Endothelial cell of umbilical vein (primary cell): ENCODE results near the gene GAL3ST1. TPM values are rescaled to one million over a fixed set of nuclear protein-coding genes. Genes with fewer than 3 reads are reported as not detected.

ENCODE experiments used
- BruUV-seq: library from RNA; stranded (reverse); fragments of 400-500 nt; replicated peaks from 2 replicates; lab custom pipeline; 2021; lab: Mats Ljungman, UMichigan
- CTCF ChIA-PET: fragments of 300-600, 350-600 bp; sonication (Branson Sonifier 250); formaldehyde crosslinking; loops from one replicate; lab custom pipeline; 2021; ENCODE audit warnings: antibody characterized with exemption, inconsistent platforms; lab: Charles Lee
- POLR2A ChIA-PET: fragments of 300-600, 350-600 bp; sonication (Branson Sonifier 250); formaldehyde crosslinking; loops from one replicate; lab custom pipeline; 2021; ENCODE audit warnings: antibody characterized with exemption, inconsistent platforms; lab: Charles Lee
- DNase-seq: peaks from one replicate; pipeline ENCODE4 v3.0.0-alpha.2; 2011; ENCODE audit warnings: low read depth, low spot score
- FAIRE-seq: peaks from 2 replicates; lab custom pipeline; 2011; peaks lifted over from hg19 to GRCh38; lab: Jason Lieb, UNC
- H2AFZ ChIP-seq: 2 replicates; pipeline ENCODE4 v1.6.0; 2012; ENCODE audit warnings: low read depth, low read length, control low read depth, inconsistent platforms
- H3K27ac ChIP-seq: 2 replicates; pipeline ENCODE4 v1.5.1; 2011; ENCODE audit warnings: low read depth, mild to moderate bottlenecking, control low read depth, low read length, moderate library complexity; ENCODE audit not compliant: insufficient read depth
- H3K27me3 ChIP-seq, 2 experiments: 2 replicates each; pipeline versions ENCODE4 v1.6.0 to v1.6.1; 2011; ENCODE audit warnings: low read length in 2 of 2, mixed read lengths in 1 of 2; ENCODE audit not compliant: control insufficient read depth in 2 of 2, insufficient read depth in 2 of 2
- H3K36me3 ChIP-seq, 2 experiments: 2 replicates in 1 of 2; 3 replicates in 1 of 2; pipeline ENCODE4 v1.5.1; 2011; ENCODE audit warnings: low read length in 2 of 2, mild to moderate bottlenecking in 1 of 2, moderate library complexity in 1 of 2; ENCODE audit not compliant: control insufficient read depth in 2 of 2, insufficient read depth in 2 of 2; ENCODE audit errors: extremely low read depth in 1 of 2
- H3K4me1 ChIP-seq: 3 replicates; pipeline ENCODE4 v1.5.1; 2011; ENCODE audit warnings: mild to moderate bottlenecking, low read length; ENCODE audit not compliant: control insufficient read depth, insufficient read depth; ENCODE audit errors: extremely low read depth
- H3K4me2 ChIP-seq: 2 replicates; pipeline ENCODE4 v1.6.1; 2011; ENCODE audit warnings: low read length, control low read depth, mixed read lengths; ENCODE audit not compliant: insufficient read depth
- H3K4me3 ChIP-seq, 3 experiments: fragments of 200-600 bp in 1 of 3; sonication (generic), shearing (Covaris generic) in 1 of 3; replicated peaks in 1 of 3; 2 replicates each; pipeline ENCODE4 v1.5.1; 2011 to 2016; ENCODE audit warnings: control low read depth in 3 of 3, low read length in 3 of 3, mild to moderate bottlenecking in 2 of 3, inconsistent platforms in 1 of 3, low read depth in 1 of 3, moderate library complexity in 1 of 3; ENCODE audit not compliant: insufficient read depth in 1 of 3
- H3K79me2 ChIP-seq: 2 replicates; pipeline ENCODE4 v1.6.0; 2012; ENCODE audit warnings: low read length, inconsistent platforms; ENCODE audit not compliant: control insufficient read depth, insufficient read depth
- H3K9ac ChIP-seq: replicated peaks from 2 replicates; pipeline ENCODE3; 2011; ENCODE audit warnings: low read length, control low read depth; ENCODE audit not compliant: insufficient read depth; ENCODE audit errors: extremely low read depth
- H3K9me1 ChIP-seq: replicated peaks from 3 replicates; pipeline ENCODE4 v1.6.0; 2011; ENCODE audit warnings: mild to moderate bottlenecking, low read length; ENCODE audit not compliant: control insufficient read depth, insufficient read depth; ENCODE audit errors: extremely low read depth
- H3K9me3 ChIP-seq: replicated peaks from 2 replicates; pipeline ENCODE4 v1.5.1; 2012; ENCODE audit warnings: low read length, inconsistent platforms; ENCODE audit not compliant: control insufficient read depth, insufficient read depth
- H4K20me1 ChIP-seq: replicated peaks from 2 replicates; pipeline ENCODE3; 2011; ENCODE audit warnings: mild to moderate bottlenecking, low read length; ENCODE audit not compliant: control insufficient read depth, insufficient read depth; ENCODE audit errors: extremely low read depth
- EZH2 ChIP-seq: IDR thresholded peaks from 2 replicates; pipeline ENCODE4 v1.6.1; 2012; ENCODE audit warnings: borderline replicate concordance, low read depth, mild to moderate bottlenecking, moderate library complexity, low read length, inconsistent platforms; ENCODE audit not compliant: severe bottlenecking
- FOS ChIP-seq: IDR thresholded peaks from 2 replicates; pipeline ENCODE4 v1.6.1; 2011; ENCODE audit warnings: mild to moderate bottlenecking, low read length, moderate library complexity, borderline replicate concordance; ENCODE audit not compliant: insufficient read depth
- GATA2 ChIP-seq: IDR thresholded peaks from 2 replicates; pipeline ENCODE4 v1.7.0; 2011; ENCODE audit warnings: low read depth, mild to moderate bottlenecking, moderate library complexity, mixed read lengths, low read length; ENCODE audit not compliant: insufficient read length, insufficient read depth
- JUN ChIP-seq: IDR thresholded peaks from 2 replicates; pipeline ENCODE4 v1.6.1; 2011; ENCODE audit warnings: borderline replicate concordance, low read depth; ENCODE audit not compliant: insufficient read length, insufficient read depth
- MYC ChIP-seq: IDR thresholded peaks from one replicate; pipeline ENCODE4 v1.6.1; 2011; ENCODE audit warnings: mild to moderate bottlenecking, low read depth, low read length
- POLR2A ChIP-seq: IDR thresholded peaks from 2 replicates; pipeline ENCODE4 v1.6.1; 2012; ENCODE audit warnings: low read depth, mild to moderate bottlenecking, control low read depth, low read length
- POLR2AphosphoS5 ChIP-seq: IDR thresholded peaks from 2 replicates; pipeline ENCODE4 v1.6.1; 2012; ENCODE audit warnings: low read depth, mild to moderate bottlenecking, control low read depth, low read length, moderate library complexity; ENCODE audit not compliant: insufficient read depth
- dilution Hi-C: fragments of 300-500 bp; cut with MboI; formaldehyde crosslinking; loops from one replicate; pipeline ENCODE4 v1.15.0; 2019; ENCODE audit warnings: low sequenced_read_pairs; ENCODE audit not compliant: extremely low pct_ligation_motif_present
- intact Hi-C: fragments of 100-400 bp; cut with micrococcal nuclease; formaldehyde crosslinking; loops from one replicate; pipeline ENCODE4 v1.10.0; 2022
- polyA plus RNA-seq, 4 experiments: library from polyadenylated mRNA; depleted of rRNA in 3 of 4; stranded (reverse) in 3 of 4; unstranded in 1 of 4; fragments of >200 nt; gene quantifications; 2 replicates each; pipeline versions ENCODE4 v1.2.1 to v1.2.3, GENCODE V29; 2011 to 2012; ENCODE audit warnings: missing spikeins in 1 of 4
- total RNA-seq: library from RNA; stranded (reverse); gene quantifications from 2 replicates; pipeline ENCODE4 v1.2.3, GENCODE V29; 2021
- TF ChIP-seq, protein P1 (sequence below): IDR thresholded peaks from 2 replicates; pipeline ENCODE4 v1.6.1; 2011; ENCODE audit not compliant: insufficient read depth, insufficient read length
- TF ChIP-seq, protein P2 (sequence below), 2 donors: IDR thresholded peaks; 1 replicate in 1 of 2; 2 replicates in 1 of 2; pipeline ENCODE4 v1.5.1; 2011; ENCODE audit warnings: low read length in 2 of 2, mild to moderate bottlenecking in 2 of 2, moderate library complexity in 2 of 2, control low read depth in 1 of 2, inconsistent platforms in 1 of 2, low read depth in 1 of 2; ENCODE audit not compliant: insufficient read depth in 1 of 2; ENCODE audit errors: extremely low read depth in 1 of 2

Gene GAL3ST1
- total and polyA plus RNA-seq, 2 donors (not counting 3 experiments of a cell fraction or from before 2014, with no cell fraction given) = not detected

DNA sequence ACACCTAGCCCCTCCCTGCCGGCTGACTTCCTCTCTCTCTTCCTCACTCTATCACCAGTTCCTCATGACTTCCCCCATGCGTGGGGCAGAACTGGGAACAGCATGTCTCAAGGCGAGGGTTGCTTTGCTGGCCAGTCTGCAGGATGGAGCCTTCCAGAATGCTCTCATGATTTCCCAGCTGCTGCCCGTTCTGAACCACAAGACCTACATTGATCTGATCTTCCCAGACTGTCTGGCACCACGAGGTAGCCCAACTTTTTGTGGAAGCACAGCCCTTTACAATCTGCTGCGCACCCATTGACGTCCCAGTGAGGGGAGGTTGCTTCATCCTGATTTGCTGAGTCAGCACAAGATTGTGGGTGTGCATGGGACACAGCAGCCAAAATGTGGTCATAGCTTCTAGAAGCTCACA, 41.1 kb upstream of the GAL3ST1 start:
- H3K27ac ChIP-seq = no peak overlapping the region
- no peak overlapping the region for H3K9ac ChIP-seq
- no peaks in the 10 kb centered on the region for H3K4me1 ChIP-seq
- FAIRE-seq = no peak
- BruUV-seq = no TSS peak
- H3K79me2 ChIP-seq = no peaks in the 10 kb centered on the region
- no peaks in the 10 kb centered on the region for H3K27me3 ChIP-seq
- H3K9me3 ChIP-seq = no peaks in the 10 kb centered on the region
- H3K9me1 ChIP-seq = no peaks in the 10 kb centered on the region
- H3K36me3 ChIP-seq = peaks cover 0 to 43% of the 10 kb centered on the region in 2 experiments
- no peak overlapping the region for H3K4me3 ChIP-seq
- dilution Hi-C loops = no loop called here
- CTCF ChIA-PET = interaction anchor here (2.0 kb wide), 1 partner anchor 9 kb away, joined by 6 read pairs; the partner anchor contains the start of gene TCN2
- POLR2A ChIA-PET = no interaction called here
- H4K20me1 ChIP-seq = no peaks in the 10 kb centered on the region
- TF ChIP-seq MYC (no peak), POLR2A (no peak), JUN (no peak)
- no peak for DNase-seq
- H3K4me2 ChIP-seq = no peak overlapping the region
- intact Hi-C loops = no loop called here
- no peak overlapping the region for H2AFZ ChIP-seq

DNA sequence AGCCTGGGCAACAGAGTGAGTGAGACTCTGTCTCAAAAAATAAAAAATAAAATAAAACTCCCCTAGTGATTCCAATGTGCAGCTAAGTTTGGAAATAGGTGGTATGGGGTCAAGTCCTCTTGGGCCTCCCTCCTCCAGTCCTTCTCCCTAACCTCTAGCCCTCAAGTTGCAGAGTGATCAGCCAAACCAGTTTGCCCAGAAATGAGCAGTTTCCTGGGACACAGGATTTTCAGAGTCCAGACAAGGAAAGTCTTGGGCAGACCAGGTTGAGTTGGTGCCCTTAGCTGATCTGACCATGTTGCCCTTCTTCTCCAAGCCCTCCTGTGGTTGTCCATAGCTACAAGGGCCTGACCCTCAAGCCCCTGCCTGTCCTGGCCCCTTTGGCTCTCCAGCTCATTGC, 40.4 kb upstream of the GAL3ST1 start:
- Histone ChIP-seq H3K27me3 (no peaks in the 10 kb centered on the region), H3K9me3 (no peaks in the 10 kb centered on the region), H3K4me3 (no peak overlapping the region), H3K4me1 (peaks cover 4% of the 10 kb centered on the region), H3K36me3 (peaks cover 0 to 40% of the 10 kb centered on the region in 2 experiments), H3K9ac (no peak overlapping the region), H3K4me2 (no peak overlapping the region), H2AFZ (no peak overlapping the region), H3K9me1 (no peaks in the 10 kb centered on the region), H4K20me1 (no peaks in the 10 kb centered on the region), H3K79me2 (no peaks in the 10 kb centered on the region), H3K27ac (no peak overlapping the region)
- BruUV-seq = no TSS peak
- DNase-seq (no peak), FAIRE-seq (no peak)
- TF ChIP-seq FOS (no peak), POLR2A (no peak), JUN (no peak), POLR2AphosphoS5 (no peak), GATA2 (no peak), EZH2 (no peak), MYC (no peak)
- TF ChIP-seq, protein P1, sequence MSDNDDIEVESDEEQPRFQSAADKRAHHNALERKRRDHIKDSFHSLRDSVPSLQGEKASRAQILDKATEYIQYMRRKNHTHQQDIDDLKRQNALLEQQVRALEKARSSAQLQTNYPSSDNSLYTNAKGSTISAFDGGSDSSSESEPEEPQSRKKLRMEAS = no peak
- TF ChIP-seq, protein P2, sequence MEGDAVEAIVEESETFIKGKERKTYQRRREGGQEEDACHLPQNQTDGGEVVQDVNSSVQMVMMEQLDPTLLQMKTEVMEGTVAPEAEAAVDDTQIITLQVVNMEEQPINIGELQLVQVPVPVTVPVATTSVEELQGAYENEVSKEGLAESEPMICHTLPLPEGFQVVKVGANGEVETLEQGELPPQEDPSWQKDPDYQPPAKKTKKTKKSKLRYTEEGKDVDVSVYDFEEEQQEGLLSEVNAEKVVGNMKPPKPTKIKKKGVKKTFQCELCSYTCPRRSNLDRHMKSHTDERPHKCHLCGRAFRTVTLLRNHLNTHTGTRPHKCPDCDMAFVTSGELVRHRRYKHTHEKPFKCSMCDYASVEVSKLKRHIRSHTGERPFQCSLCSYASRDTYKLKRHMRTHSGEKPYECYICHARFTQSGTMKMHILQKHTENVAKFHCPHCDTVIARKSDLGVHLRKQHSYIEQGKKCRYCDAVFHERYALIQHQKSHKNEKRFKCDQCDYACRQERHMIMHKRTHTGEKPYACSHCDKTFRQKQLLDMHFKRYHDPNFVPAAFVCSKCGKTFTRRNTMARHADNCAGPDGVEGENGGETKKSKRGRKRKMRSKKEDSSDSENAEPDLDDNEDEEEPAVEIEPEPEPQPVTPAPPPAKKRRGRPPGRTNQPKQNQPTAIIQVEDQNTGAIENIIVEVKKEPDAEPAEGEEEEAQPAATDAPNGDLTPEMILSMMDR (IDR thresholded peaks at IDR 0.05; ENCODE audit: extremely low read depth in 1 of 2, insufficient read depth in 1 of 2, low read depth in 1 of 2, low read length in 2 of 2) = no peak
- CTCF ChIA-PET = interaction anchor here (2.0 kb wide), 1 partner anchor 8 kb away, joined by 6 read pairs; the partner anchor contains the start of gene TCN2
- dilution Hi-C loops (no loop called here), intact Hi-C loops (no loop called here)
- POLR2A ChIA-PET = no interaction called here
